HG03066 (cell line): ENCODE measurements around the gene LMAN2L.

Source experiments
- ATAC-seq: cut with Tn5 transposase; IDR thresholded peaks from one replicate; pipeline ENCODE4 v1.9.1; 2021; ENCODE audit warnings: low read depth; ENCODE audit not compliant: unreplicated experiment

Gene LMAN2L

DNA sequence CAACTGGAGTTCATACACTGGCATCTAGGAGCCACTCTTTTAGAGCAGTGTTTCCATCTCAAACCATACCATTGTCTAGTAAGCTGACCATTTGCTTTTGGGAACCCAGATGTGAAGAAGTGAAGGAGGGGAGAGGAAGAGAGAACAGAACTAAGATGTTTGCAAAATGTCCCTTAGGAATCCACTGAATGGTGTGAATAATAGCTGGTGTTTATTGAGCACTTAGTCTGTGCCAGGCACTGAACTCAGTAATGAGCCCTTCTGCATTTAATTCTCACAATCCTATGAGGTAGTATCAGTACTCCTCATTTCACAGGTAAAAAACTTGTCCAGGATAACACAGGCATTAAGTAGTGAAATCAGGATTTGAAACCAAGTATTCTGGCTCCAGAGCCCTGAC, 23.5 kb downstream of the LMAN2L start:
- ATAC-seq: no peak

DNA sequence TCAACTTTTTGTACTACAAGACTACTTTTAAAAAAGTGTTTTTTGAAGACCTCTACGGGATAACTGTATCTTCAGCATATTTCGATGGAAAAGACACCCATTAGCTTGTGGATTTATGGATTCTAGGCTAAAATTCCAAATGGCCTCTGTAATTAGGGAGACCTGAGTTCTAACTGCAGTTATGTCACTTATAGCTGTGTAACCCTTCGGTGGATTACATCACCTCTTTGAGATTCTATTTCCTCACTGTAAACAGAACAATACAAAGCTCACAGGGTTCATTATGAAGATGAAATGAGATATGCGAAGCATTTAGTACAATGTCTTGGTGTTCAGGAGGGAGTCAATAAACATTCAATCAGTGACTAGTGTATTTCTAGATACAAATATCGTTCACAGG, 24.2 kb downstream of the LMAN2L start:
- ATAC-seq: no peak

- ATAC-seq: no peak
These were observed 28.9 kb downstream of the LMAN2L start for GRCh38 chr2:96710985-96711384.

- no peak for ATAC-seq
These were observed 36.7 kb downstream of the LMAN2L start for GRCh38 chr2:96703021-96703751.

GRCh38 chr2:96702098-96702785, 37.6 kb downstream of the LMAN2L start:
- ATAC-seq: no peak

GRCh38 chr2:96701636-96702035, 38.2 kb downstream of the LMAN2L start:
- ATAC-seq: no peak

DNA sequence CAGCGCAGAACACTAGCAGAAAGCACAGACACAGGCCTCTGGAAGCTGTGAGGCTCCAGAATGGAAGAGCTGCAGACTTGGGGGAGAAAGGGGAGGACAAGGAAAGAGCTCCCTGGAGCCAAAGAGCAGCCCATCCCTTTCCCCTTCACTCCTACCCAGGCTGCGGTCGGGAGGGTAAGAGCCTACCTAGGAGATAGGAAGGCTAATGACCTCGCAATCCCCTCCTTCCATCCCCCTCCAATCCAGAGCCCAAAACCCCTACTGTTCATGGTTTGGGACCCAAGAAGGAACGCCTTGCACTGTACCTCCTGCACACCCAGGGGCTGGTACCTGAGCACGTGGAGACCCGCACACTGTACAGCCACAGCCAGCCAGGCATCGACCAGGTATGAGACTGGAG, 39.8 kb downstream of the LMAN2L start:
- ATAC-seq: no peak

DNA sequence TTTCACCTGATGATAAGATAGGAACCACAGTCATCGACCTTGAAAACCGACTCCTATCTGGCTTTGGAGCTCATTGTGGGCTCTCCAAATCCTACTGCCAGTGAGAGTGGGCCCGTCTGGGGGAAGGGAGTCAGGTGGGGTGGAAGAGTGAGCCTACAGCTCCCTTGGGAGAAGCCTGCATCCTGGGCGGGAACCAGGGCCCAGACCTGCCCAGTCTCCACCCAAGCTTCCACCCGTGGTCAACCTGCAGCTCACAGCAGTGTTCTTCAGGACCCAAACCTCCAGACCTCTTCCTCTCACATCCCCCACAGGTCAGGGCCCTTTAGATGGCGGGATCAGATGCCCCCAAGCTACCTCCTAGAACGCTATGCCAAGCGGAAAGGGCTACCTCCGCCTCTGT, 40.2 kb downstream of the LMAN2L start:
- no peak for ATAC-seq

GRCh38 chr2:96699021-96699420, 40.8 kb downstream of the LMAN2L start:
- no peak for ATAC-seq

DNA sequence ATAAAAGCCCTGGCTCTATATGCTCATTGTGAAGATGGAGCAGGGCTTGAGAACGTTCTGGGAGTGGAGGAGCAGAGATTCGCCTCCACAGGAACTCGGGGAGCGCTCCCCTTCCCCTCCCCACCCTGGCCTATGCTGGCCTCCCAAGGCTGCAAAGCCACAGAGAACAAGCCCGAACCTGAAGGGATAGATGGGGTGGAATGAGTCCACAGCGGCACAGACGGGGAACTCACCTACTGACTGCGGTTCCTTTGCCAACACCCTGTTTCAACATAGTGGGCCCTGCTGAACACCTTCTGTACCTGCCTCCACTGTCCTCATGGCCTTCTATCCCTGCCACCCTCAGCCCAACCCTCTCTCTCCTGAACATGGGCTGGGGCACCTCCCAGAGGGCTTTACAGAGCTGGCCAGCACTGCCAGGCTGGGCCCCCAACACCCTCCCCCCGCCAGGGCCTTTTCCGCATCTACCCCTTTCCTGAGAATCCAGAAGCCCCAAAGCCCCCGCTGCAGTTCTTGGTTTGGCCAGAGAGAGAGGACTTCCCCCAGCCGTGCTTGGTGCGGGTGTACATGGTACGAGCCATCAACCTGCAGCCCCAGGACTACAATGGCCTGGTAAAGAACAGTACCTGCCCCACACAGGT, 41.5 kb downstream of the LMAN2L start:
- ATAC-seq: no peak

DNA sequence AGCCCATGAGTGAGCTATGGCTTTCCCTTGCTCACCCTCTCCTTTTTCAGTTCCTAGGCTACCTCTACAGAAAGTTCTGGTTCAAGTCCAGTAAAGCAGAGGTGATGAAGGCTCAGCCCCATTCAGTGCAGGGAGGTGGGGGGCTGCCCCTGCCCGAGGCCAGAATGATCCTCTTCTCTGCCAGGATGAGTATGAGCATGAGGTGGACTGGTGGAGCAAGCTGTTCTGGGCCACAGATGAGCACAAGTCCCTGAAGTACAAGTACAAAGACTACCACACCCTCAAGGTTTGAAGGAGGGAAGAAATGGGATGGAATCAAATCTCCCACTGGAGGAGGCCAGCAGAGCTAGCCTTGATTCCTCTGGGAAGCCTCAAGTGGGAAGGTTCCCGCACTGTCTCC, 42.4 kb downstream of the LMAN2L start:
- ATAC-seq: no peak

DNA sequence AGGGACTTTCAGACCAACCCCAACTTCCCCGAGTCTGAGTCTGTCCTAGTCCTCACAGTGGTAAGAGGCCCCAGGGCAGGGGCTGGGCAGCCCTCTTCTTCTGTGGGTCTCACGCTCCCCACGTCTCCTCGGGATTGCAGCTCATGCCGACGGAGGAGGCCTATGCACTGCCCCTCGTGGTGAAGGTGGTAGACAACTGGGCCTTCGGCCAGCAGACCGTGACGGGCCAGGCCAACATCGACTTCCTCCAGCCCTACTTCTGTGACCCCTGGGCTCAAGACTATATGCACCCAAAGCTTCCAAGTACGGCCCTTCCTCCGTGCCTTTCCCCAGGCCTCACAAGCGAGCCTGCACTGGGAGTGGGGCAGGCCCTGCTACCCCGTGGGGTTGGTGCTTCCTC, 44.3 kb downstream of the LMAN2L start:
- no peak for ATAC-seq

GRCh38 chr2:96694816-96695455, 44.9 kb downstream of the LMAN2L start:
- ATAC-seq: no peak

GRCh38 chr2:96694279-96694678, 45.6 kb downstream of the LMAN2L start:
- no peak for ATAC-seq

GRCh38 chr2:96693286-96694200, 46.3 kb downstream of the LMAN2L start:
- no peak for ATAC-seq

DNA sequence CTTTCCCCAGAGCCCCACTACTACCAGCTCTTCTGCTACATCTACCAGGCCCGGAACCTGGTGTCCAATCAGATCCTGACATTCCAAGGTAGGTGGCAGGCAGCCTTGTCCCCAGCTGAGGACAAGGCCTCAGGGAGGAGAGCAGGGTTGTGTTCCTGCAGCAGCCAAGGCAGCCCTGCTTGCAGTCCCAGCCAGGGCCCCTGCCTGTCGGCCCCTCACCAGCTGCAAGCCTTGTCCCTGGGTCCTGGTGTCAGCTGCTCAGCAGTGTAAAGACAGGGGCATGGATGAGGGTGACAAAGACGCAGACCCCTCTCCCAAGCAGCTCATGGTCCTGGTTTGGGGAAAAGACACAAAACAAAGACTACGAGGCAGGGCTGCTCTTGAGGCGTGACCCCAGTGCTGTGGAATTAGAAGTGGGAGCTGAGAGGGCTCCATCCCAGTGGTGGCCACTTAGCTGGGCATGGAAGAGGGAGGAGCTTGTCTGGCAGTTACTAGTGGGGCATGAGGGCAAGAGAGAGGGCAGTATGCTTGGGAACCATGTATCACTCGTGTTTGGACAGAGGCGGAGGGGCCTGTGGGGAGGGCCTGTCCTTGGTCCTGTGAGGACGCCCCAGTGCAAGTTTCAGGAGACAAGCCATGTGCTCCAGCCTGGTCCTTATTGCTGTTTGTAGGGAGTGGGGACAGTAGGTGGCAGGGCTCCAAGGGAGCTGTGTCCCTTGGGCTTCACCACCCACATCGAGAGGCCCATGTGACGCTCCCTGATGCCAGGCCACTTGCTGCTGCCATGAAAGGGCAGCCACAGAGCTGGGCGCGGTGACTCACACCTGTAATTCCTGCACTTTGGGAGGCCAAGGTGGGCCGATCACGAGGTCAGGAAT, 47.5 kb downstream of the LMAN2L start:
- ATAC-seq: no peak

DNA sequence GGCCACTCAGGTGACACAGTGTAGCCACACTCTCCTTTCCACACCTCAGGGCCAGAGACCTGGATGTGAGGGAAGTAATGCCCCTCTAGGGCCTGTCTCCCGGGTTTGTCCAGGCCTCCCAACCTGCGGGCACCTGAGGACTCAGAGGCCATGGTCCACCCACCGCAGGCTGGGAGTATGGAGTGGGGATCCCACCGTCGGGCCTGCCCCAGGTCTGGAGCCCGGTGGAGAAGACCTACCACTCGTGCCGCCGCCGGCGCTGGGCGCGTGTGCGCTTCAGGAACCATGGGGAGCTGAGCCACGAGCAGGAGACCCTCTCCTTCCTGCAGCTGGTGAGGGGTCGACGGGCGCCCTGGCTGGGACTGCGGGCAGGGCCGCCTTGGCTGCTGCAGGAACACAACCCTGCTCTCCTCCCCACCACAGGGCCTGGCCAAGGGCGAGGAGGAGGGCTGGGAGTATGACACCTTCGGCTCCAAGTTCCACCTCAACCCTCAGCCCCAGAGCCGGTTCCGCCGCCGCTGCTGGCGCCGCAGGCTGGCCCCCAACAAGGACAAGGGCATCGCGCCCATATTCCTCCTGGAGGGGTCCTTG, 48.7 kb downstream of the LMAN2L start:
- ATAC-seq: no peak

DNA sequence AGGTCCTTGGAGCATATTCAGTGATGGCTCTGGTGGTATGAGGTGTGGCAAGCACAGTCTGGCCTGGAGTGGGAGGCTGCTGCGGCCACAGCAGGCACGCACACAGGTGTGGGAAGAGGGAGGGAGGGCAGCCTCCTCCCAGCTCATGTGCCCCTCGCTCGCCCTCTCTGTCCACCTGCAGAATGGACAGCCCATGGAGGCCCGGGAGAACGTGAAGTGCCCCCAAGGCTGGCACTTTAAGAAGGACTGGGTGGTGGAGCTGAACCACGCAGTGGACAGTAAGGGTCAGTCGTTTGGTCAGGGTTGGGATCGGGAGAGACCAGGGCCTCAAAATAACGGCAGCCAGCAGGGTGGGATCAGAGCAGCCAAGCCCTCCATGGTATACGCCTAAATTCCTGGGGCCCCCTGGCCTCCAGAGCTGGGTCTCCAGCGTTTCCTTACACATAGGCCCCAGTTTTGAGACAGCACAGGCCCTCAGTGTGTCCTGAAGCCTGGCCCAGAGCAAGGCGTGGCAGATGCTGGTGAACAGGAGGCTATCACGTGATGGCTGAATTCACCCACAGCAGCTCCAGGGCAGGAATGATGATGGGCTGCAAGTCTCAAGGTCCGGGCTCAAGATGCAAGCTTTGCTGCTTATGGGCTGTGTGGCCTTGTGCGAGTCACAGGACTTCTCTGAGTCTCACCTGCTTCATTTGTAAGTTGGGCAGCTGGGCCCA, 49.4 kb downstream of the LMAN2L start:
- ATAC-seq: no peak
